Tibial nerve (tissue), 4 donors: ENCODE measurements around the gene OR8D4. TPM values are rescaled to one million over a fixed set of nuclear protein-coding genes. Genes with fewer than 3 reads are reported as not detected.

Experiments used
- DNase-seq, 2 donors: peaks; one replicate each; pipeline ENCODE4 v3.0.0-alpha.2; 2019; ENCODE audit warnings: low spot score in 2 of 2
- H3K27ac ChIP-seq, 4 donors: fragments of 200-600 bp; sonication (generic) in 3 of 4; one replicate each; pipeline ENCODE4 v1.5.1; 2017 to 2019; ENCODE audit warnings: mild to moderate bottlenecking in 1 of 4
- H3K27me3 ChIP-seq, 2 donors: fragments of 200-600 bp; sonication (generic) in 1 of 2; one replicate each; pipeline versions ENCODE4 v1.5.1 to v1.6.0; 2017 to 2019
- H3K36me3 ChIP-seq, 3 donors: fragments of 200-600 bp; sonication (generic); one replicate each; pipeline ENCODE4 v1.5.1; 2018 to 2019
- H3K4me1 ChIP-seq, 4 donors: fragments of 200-600 bp; sonication (generic) in 3 of 4; one replicate each; pipeline ENCODE4 v1.5.1; 2017 to 2019
- H3K4me3 ChIP-seq, 4 donors: fragments of 200-600 bp; sonication (generic) in 3 of 4; one replicate each; pipeline ENCODE4 v1.5.1; 2017 to 2019; ENCODE audit warnings: mild to moderate bottlenecking in 1 of 4, moderate library complexity in 1 of 4
- H3K9me3 ChIP-seq, 4 donors: fragments of 200-600 bp; sonication (generic) in 3 of 4; one replicate each; pipeline ENCODE4 v1.5.1; 2017 to 2019
- CTCF ChIP-seq, 5 experiments: fragments of 200-600 bp in 3 of 5; fragments of 450-650 bp in 2 of 5; sonication (generic) in 3 of 5; IDR thresholded peaks; one replicate each; pipeline ENCODE4 v1.5.1; 2016 to 2019; ENCODE audit warnings: antibody characterized with exemption in 5 of 5, mild to moderate bottlenecking in 3 of 5, moderate library complexity in 2 of 5
- EP300 ChIP-seq, 2 donors: sonication (generic); formaldehyde crosslinking; IDR thresholded peaks; one replicate each; pipeline ENCODE4 v1.6.1; 2017; ENCODE audit warnings: antibody characterized with exemption in 2 of 2, mild to moderate bottlenecking in 1 of 2
- POLR2A ChIP-seq, 2 donors: fragments of 450-650 bp; IDR thresholded peaks; one replicate each; pipeline ENCODE4 v1.6.1; 2017; ENCODE audit warnings: antibody characterized with exemption in 2 of 2, mild to moderate bottlenecking in 2 of 2, moderate library complexity in 2 of 2
- WGBS, 2 donors: methylation state at CpG; one replicate each; pipeline ENCODE4 v1.1.5; 2018; 5-methylcytosine and 5-hydroxymethylcytosine counted together
- total RNA-seq, 4 donors: library from RNA; depleted of rRNA; stranded (reverse); fragments of >200 nt; gene quantifications; one replicate each; pipeline ENCODE4 v1.1.0, GENCODE V29; 2016

Gene OR8D4
- total RNA-seq, 4 donors from 2014 or later = not detected

- H3K4me3 ChIP-seq = no peak overlapping the region
- TF ChIP-seq CTCF (IDR thresholded peaks at IDR 0.05) = no peak
- TF ChIP-seq POLR2A (IDR thresholded peaks at IDR 0.05) = no peak
- no peak for TF ChIP-seq EP300 (IDR thresholded peaks at IDR 0.05)
- no peaks in the 10 kb centered on the region for H3K27me3 ChIP-seq
- H3K9me3 ChIP-seq = peaks cover 0 to 7% (median 0%) of the 10 kb centered on the region in 4 donors
- H3K36me3 ChIP-seq = no peaks in the 10 kb centered on the region
- 92% methylated on average over 4 of the region's 4 CpGs for WGBS, 2 donors
- no peak for DNase-seq
- no peak overlapping the region for H3K27ac ChIP-seq
- H3K4me1 ChIP-seq = no peaks in the 10 kb centered on the region
These were observed 21.1 kb upstream of the OR8D4 start for GRCh38 chr11:123880912-123881311.

- Histone ChIP-seq H3K4me3 (no peak within 1 kb of the TSS), H3K4me1 (no peaks in the 10 kb centered on the region), H3K27me3 (no peaks in the 10 kb centered on the region), H3K9me3 (no peaks in the 10 kb centered on the region), H3K27ac (no peak within 1 kb of the TSS), H3K36me3 (no peaks in the 10 kb centered on the region)
- DNase-seq = no peak
- TF ChIP-seq POLR2A (IDR thresholded peaks at IDR 0.05) = no peak
- 81 to 85% methylated on average over 3 of the region's 3 CpGs for whole genome bisulfite sequencing, 2 donors
These were observed 16.4 kb upstream of the OR8D4 start, which contains the start of gene TMEM225 for GRCh38 chr11:123885570-123885969. Gene TMEM225, minus strand, starts transcription at chr11:123885670. Its CDS starts 245 bp downstream, at chr11:123885425.

GRCh38 chr11:123892031-123892430 lies 9.9 kb upstream of the OR8D4 start:
- Histone ChIP-seq H3K4me1 (no peaks in the 10 kb centered on the region), H3K27me3 (no peaks in the 10 kb centered on the region), H3K9me3 (no peaks in the 10 kb centered on the region), H3K27ac (no peak overlapping the region), H3K36me3 (no peaks in the 10 kb centered on the region), H3K4me3 (no peak overlapping the region)
- TF ChIP-seq POLR2A (IDR thresholded peaks at IDR 0.05) (no peak), CTCF (IDR thresholded peaks at IDR 0.05) (no peak), EP300 (IDR thresholded peaks at IDR 0.05) (no peak)
- DNase-seq = no peak

GRCh38 chr11:123899792-123900191 lies 2.2 kb upstream of the OR8D4 start:
- DNase-seq = no peak
- Histone ChIP-seq H3K27me3 (no peaks in the 10 kb centered on the region), H3K4me1 (no peaks in the 10 kb centered on the region), H3K4me3 (no peak overlapping the region), H3K27ac (no peak overlapping the region), H3K9me3 (no peaks in the 10 kb centered on the region), H3K36me3 (no peaks in the 10 kb centered on the region)
- no peak for TF ChIP-seq CTCF (IDR thresholded peaks at IDR 0.05)
- no peak for TF ChIP-seq POLR2A (IDR thresholded peaks at IDR 0.05)
- no peak for TF ChIP-seq EP300 (IDR thresholded peaks at IDR 0.05)
- 69 to 76% methylated on average over 3 of the region's 3 CpGs for WGBS, 2 donors

- Histone ChIP-seq H3K4me3 (no peak overlapping the region), H3K27me3 (no peaks in the 10 kb centered on the region), H3K4me1 (no peaks in the 10 kb centered on the region), H3K9me3 (no peaks in the 10 kb centered on the region), H3K36me3 (no peaks in the 10 kb centered on the region), H3K27ac (no peak overlapping the region)
- 80 to 85% methylated on average over 2 of the region's 2 CpGs for WGBS, 2 donors
- no peak for TF ChIP-seq POLR2A (IDR thresholded peaks at IDR 0.05)
- no peak for TF ChIP-seq EP300 (IDR thresholded peaks at IDR 0.05)
- TF ChIP-seq CTCF (IDR thresholded peaks at IDR 0.05) = no peak
- no peak for DNase-seq
These were observed 2.0 kb downstream of the OR8D4 start for GRCh38 chr11:123903932-123904331.

- H3K27me3 ChIP-seq = no peaks in the 10 kb centered on the region
- no peak for TF ChIP-seq CTCF (IDR thresholded peaks at IDR 0.05)
- no peak for TF ChIP-seq POLR2A (IDR thresholded peaks at IDR 0.05)
- 79 to 81% methylated on average over 3 of the region's 3 CpGs for WGBS, 2 donors
These were observed 3.0 kb downstream of the OR8D4 start for GRCh38 chr11:123904932-123905331.

More at GRCh38 chr11:123904932-123905331, 3.0 kb downstream of the OR8D4 start:
- H3K4me1 ChIP-seq = no peaks in the 10 kb centered on the region
- no peaks in the 10 kb centered on the region for H3K9me3 ChIP-seq
- H3K4me3 ChIP-seq = no peak overlapping the region
- H3K36me3 ChIP-seq = no peaks in the 10 kb centered on the region
- no peak overlapping the region for H3K27ac ChIP-seq
- no peak for DNase-seq
